Parathyroid adenoma (tissue), 2 donors: ENCODE results near the gene HRH3.

ENCODE experiments used
- H2AFZ ChIP-seq: fragments of 300-600 bp; sonication (generic); one replicate; pipeline ENCODE4 v1.7.0; 2017; ENCODE audit warnings: antibody characterized with exemption, mild to moderate bottlenecking
- H3K27ac ChIP-seq: fragments of 300-600 bp; sonication (generic); one replicate; pipeline ENCODE4 v1.7.0; 2017
- H3K27me3 ChIP-seq: fragments of 300-600 bp; sonication (generic); one replicate; pipeline ENCODE4 v1.7.0; 2017; ENCODE audit warnings: low read length; ENCODE audit not compliant: control insufficient read depth, insufficient read depth
- H3K36me3 ChIP-seq: fragments of 300-600 bp; sonication (generic); one replicate; pipeline ENCODE4 v1.7.0; 2017; ENCODE audit warnings: low read length; ENCODE audit not compliant: control insufficient read depth, insufficient read depth
- H3K4me1 ChIP-seq: fragments of 300-600 bp; sonication (generic); one replicate; pipeline ENCODE4 v1.7.0; 2017; ENCODE audit warnings: control low read depth
- H3K4me2 ChIP-seq: fragments of 300-600 bp; sonication (generic); one replicate; pipeline ENCODE4 v1.7.0; 2017; ENCODE audit warnings: low read length
- H3K4me3 ChIP-seq: fragments of 300-600 bp; sonication (generic); one replicate; pipeline ENCODE4 v1.7.0; 2017; ENCODE audit warnings: low read depth, low read length
- H3K79me2 ChIP-seq: fragments of 300-600 bp; sonication (generic); one replicate; pipeline ENCODE4 v1.7.0; 2017; ENCODE audit warnings: control low read depth
- H3K9ac ChIP-seq: fragments of 300-600 bp; sonication (generic); one replicate; pipeline ENCODE4 v1.7.0; 2017; ENCODE audit warnings: mild to moderate bottlenecking
- H3K9me3 ChIP-seq: fragments of 300-600 bp; sonication (generic); one replicate; pipeline ENCODE4 v1.7.0; 2017; ENCODE audit warnings: low read length; ENCODE audit not compliant: control insufficient read depth
- TF ChIP-seq, protein P1 (sequence below): fragments of 300-600 bp; sonication (generic); IDR thresholded peaks from one replicate; pipeline ENCODE4 v1.7.0; 2017; ENCODE audit warnings: antibody characterized with exemption, mild to moderate bottlenecking
- donor health status: primary hyperparathyroidism.

HRH3 gene

DNA sequence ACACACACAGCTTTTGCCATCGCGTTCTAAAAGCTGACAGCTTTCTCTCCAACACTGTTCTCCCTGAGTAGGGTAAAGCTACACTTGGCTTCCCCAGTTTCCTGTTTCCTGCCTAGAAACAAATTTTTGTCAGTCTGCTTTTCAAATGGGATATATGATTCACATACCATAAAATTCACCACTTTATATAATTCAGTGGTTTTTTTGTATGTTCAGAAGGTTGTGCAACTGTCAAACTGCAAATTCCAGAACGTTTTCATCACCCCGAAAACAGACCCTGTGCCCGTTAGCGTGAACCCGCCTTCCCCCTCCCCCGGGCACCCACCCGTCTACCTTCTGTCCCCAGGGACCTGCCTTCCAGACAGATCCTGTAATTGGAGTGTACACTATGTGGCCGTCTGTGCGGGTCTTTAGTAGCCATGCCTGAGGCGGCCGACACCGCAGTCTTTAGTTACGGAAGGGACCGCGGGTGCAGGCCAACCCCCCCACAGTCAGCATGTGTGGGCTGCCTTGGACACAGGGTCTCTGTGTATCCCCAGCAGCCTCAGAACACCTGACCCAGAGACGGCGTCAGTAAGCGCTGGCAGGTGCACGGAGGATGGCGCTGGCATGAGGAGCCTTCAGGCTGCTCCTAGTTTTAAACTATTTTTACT, 16.6 kb downstream of the HRH3 start:
- Histone ChIP-seq H2AFZ (no peak overlapping the region), H3K4me1 (no peaks in the 10 kb centered on the region), H3K4me3 (no peak overlapping the region), H3K27ac (no peak overlapping the region), H3K9ac (no peak overlapping the region), H3K4me2 (no peak overlapping the region), H3K79me2 (no peaks in the 10 kb centered on the region), H3K36me3 (no peaks in the 10 kb centered on the region), H3K27me3 (no peaks in the 10 kb centered on the region), H3K9me3 (no peaks in the 10 kb centered on the region)
- TF ChIP-seq, protein P1, sequence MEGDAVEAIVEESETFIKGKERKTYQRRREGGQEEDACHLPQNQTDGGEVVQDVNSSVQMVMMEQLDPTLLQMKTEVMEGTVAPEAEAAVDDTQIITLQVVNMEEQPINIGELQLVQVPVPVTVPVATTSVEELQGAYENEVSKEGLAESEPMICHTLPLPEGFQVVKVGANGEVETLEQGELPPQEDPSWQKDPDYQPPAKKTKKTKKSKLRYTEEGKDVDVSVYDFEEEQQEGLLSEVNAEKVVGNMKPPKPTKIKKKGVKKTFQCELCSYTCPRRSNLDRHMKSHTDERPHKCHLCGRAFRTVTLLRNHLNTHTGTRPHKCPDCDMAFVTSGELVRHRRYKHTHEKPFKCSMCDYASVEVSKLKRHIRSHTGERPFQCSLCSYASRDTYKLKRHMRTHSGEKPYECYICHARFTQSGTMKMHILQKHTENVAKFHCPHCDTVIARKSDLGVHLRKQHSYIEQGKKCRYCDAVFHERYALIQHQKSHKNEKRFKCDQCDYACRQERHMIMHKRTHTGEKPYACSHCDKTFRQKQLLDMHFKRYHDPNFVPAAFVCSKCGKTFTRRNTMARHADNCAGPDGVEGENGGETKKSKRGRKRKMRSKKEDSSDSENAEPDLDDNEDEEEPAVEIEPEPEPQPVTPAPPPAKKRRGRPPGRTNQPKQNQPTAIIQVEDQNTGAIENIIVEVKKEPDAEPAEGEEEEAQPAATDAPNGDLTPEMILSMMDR = no peak

DNA sequence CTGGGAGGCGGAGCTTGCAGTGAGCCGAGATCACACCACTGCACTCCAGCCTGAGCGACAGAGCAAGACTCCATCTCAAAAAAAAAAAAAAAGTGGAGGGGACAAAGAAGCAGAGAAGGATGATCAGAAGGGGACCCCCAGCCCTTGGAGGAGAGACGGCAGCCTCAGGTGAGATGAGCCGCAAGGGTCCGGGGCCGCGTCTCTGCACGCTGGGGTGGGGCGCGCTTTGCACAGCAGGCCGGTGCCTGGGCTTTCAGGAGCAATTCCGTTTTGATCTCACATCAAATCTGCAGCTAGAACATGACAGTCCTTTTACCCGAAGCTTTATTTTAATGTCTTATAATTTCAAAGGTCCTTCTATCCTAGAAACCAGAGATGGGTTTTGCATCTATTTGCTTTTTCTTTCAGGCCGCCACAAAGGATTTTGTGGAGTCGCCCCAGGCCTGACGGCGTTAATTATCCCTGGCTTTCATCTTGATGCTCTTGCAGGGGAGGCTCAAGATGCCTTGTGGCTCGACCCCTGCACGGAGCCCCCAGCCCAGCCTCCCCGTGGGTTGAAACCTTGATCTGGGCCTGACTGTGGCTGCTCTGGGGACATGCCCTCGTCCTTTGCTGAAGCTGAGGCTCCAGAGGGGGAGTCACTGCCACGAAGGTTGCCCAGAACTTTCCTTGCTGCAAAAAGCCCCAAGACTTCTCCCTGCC, 17.3 kb downstream of the HRH3 start:
- Histone ChIP-seq H3K36me3 (no peaks in the 10 kb centered on the region), H3K9me3 (no peaks in the 10 kb centered on the region), H3K27ac (no peak overlapping the region), H3K4me1 (no peaks in the 10 kb centered on the region), H3K79me2 (no peaks in the 10 kb centered on the region), H2AFZ (no peak overlapping the region), H3K4me3 (no peak overlapping the region), H3K27me3 (no peaks in the 10 kb centered on the region), H3K4me2 (no peak overlapping the region), H3K9ac (no peak overlapping the region)
- TF ChIP-seq, protein P1 = no peak

GRCh38 chr20:62202083-62202395, 18.0 kb downstream of the HRH3 start:
- no peaks in the 10 kb centered on the region for H3K4me1 ChIP-seq
- no peak overlapping the region for H3K27ac ChIP-seq
- no peaks in the 10 kb centered on the region for H3K9me3 ChIP-seq
- TF ChIP-seq, protein P1 = no peak
- no peaks in the 10 kb centered on the region for H3K36me3 ChIP-seq
- no peak overlapping the region for H3K4me3 ChIP-seq
- no peak overlapping the region for H2AFZ ChIP-seq
- H3K4me2 ChIP-seq = no peak overlapping the region
- H3K27me3 ChIP-seq = no peaks in the 10 kb centered on the region
- H3K9ac ChIP-seq = no peak overlapping the region
- no peaks in the 10 kb centered on the region for H3K79me2 ChIP-seq

GRCh38 chr20:62201173-62202082, 18.6 kb downstream of the HRH3 start:
- H3K79me2 ChIP-seq = no peaks in the 10 kb centered on the region
- H3K9me3 ChIP-seq = no peaks in the 10 kb centered on the region
- H3K4me3 ChIP-seq = no peak overlapping the region
- no peaks in the 10 kb centered on the region for H3K27me3 ChIP-seq
- H3K4me2 ChIP-seq = no peak overlapping the region
- H3K4me1 ChIP-seq = no peaks in the 10 kb centered on the region
- no peaks in the 10 kb centered on the region for H3K36me3 ChIP-seq
- H3K27ac ChIP-seq = no peak overlapping the region
- H3K9ac ChIP-seq = no peak overlapping the region
- no peak overlapping the region for H2AFZ ChIP-seq
- TF ChIP-seq, protein P1 = no peak
